Endodermal cell (in vitro differentiated cells): ENCODE results near the gene C10orf67. TPM values are rescaled to one million over a fixed set of nuclear protein-coding genes. Genes with fewer than 3 reads are reported as not detected.
"Not testable (repeated sequence)": the region's sequence is repeated elsewhere in the genome, so short reads cannot be mapped to it uniquely, and the experiment has no call there.

Experiments used
- DNase-seq: peaks from one replicate; pipeline ENCODE4 v3.0.0-alpha.2; 2017
- H3K27ac ChIP-seq: 2 replicates; pipeline ENCODE4 v1.5.1; 2013; ENCODE audit warnings: mild to moderate bottlenecking, low read depth, low read length, moderate library complexity
- H3K27me3 ChIP-seq: 2 replicates; pipeline ENCODE4 v1.6.1; 2013; ENCODE audit warnings: mild to moderate bottlenecking, low read length, moderate library complexity; ENCODE audit not compliant: insufficient read depth, control insufficient read depth, poor library complexity, severe bottlenecking
- H3K36me3 ChIP-seq: 2 replicates; pipeline ENCODE4 v1.7.0; 2013; ENCODE audit warnings: mild to moderate bottlenecking, low read length, moderate library complexity; ENCODE audit not compliant: control insufficient read depth, insufficient read depth
- H3K4me1 ChIP-seq: one replicate; pipeline ENCODE4 v1.7.0; 2013; ENCODE audit warnings: low read length; ENCODE audit not compliant: control insufficient read depth, insufficient read depth
- H3K4me3 ChIP-seq: 2 replicates; pipeline ENCODE4 v1.5.1; 2013; ENCODE audit warnings: mild to moderate bottlenecking, low read length, moderate library complexity
- H3K9ac ChIP-seq: 2 replicates; pipeline ENCODE4 v1.6.1; 2013; ENCODE audit warnings: mild to moderate bottlenecking, low read length, moderate library complexity; ENCODE audit not compliant: poor library complexity, severe bottlenecking; ENCODE audit errors: extremely low read depth
- H3K9me3 ChIP-seq: 2 replicates; pipeline ENCODE4 v1.6.1; 2013; ENCODE audit warnings: mild to moderate bottlenecking, low read length, moderate library complexity; ENCODE audit not compliant: control insufficient read depth
- H3K27ac Mint-ChIP-seq: 2 replicates; pipeline ENCODE4 v1.8.0; 2020; ENCODE audit warnings: mixed read lengths
- H3K27me3 Mint-ChIP-seq: 2 replicates; pipeline ENCODE4 v1.8.0; 2021; ENCODE audit warnings: mild to moderate bottlenecking, mixed read lengths; ENCODE audit not compliant: insufficient read depth
- H3K36me3 Mint-ChIP-seq: 2 replicates; pipeline ENCODE4 v1.8.0; 2020; ENCODE audit warnings: low read depth, mixed read lengths
- H3K4me1 Mint-ChIP-seq: 2 replicates; pipeline ENCODE4 v1.8.0; 2020; ENCODE audit warnings: mixed read lengths
- H3K4me3 Mint-ChIP-seq: 2 replicates; pipeline ENCODE4 v1.8.0; 2020; ENCODE audit warnings: mild to moderate bottlenecking, moderate library complexity, mixed read lengths
- H3K9me3 Mint-ChIP-seq: 2 replicates; pipeline ENCODE4 v1.8.0; 2020; ENCODE audit warnings: mild to moderate bottlenecking, mixed read lengths
- CTCF ChIP-seq: fragments of 200-600 bp; sonication (generic); conservative IDR thresholded peaks from 2 replicates; pipeline ENCODE4 v1.5.0; 2021; ENCODE audit warnings: antibody characterized with exemption, mild to moderate bottlenecking
- WGBS, 2 experiments: methylation state at CpG; one replicate each; pipeline versions ENCODE4 v1.1.5 to v1.1.7; 2013; ENCODE audit warnings: missing lambda C conversion rate in 2 of 2, mixed read lengths in 1 of 2; ENCODE audit not compliant: insufficient coverage in 1 of 2, insufficient read length in 1 of 2; 5-methylcytosine and 5-hydroxymethylcytosine counted together
- long read RNA-seq, 4 experiments: library from polyadenylated mRNA in 2 of 4; library from RNA in 1 of 4; library from capped mRNA in 1 of 4; stranded (forward) in 3 of 4; unstranded in 1 of 4; transcript quantifications; one replicate each; pipeline ENCODE4 v2.0.0, GENCODE V29; 2020 to 2021; ENCODE audit warnings: inconsistent platforms in 1 of 4
- polyA plus RNA-seq, 2 experiments: library from polyadenylated mRNA; stranded (reverse); fragments of 50-300 nt; gene quantifications; one replicate each; pipeline ENCODE4 v1.2.3, GENCODE V29; 2013
- total RNA-seq, 2 donors: library from RNA; stranded (reverse); fragmentation: NEBNext Ultra II Directional in 1 of 2; extraction: Animal tissue kit (Norgen Biotek cat#: 25700) in 1 of 2; gene quantifications; 2 replicates in 1 of 2; 3 replicates in 1 of 2; pipeline ENCODE4 v1.2.1, GENCODE V29; 2021

C10orf67 gene
- not detected for total RNA-seq
- 0.28 TPM for polyA plus RNA-seq (2013, experiment 1 of 2)
- 0.79 TPM for polyA plus RNA-seq (2013, experiment 2 of 2)
- long read RNA-seq, experiment 1, result 0 reads
- long read RNA-seq, experiment 2, result 0 reads
- long read RNA-seq, experiment 3, result 0 reads
- long read RNA-seq, experiment 4, result 0 reads

GRCh38 chr10:23344241-23344841 is at the start of gene C10orf67:
TSS of gene C10orf67 (minus strand) at chr10:23344797. CDS start at chr10:23344774, 23 bp downstream.
- TF ChIP-seq CTCF, result no peak
- no peaks in the 10 kb centered on the region for H3K9me3 Mint-ChIP-seq
- peak within 1 kb of the TSS; percentile 97 for H3K27ac ChIP-seq
- peaks cover 18% of the 10 kb centered on the region for H3K4me1 Mint-ChIP-seq
- H3K36me3 Mint-ChIP-seq, result no peaks in the 10 kb centered on the region
- H3K4me3 ChIP-seq, result peak within 1 kb of the TSS; percentile 80
- H3K27ac Mint-ChIP-seq, result no peak within 1 kb of the TSS
- 1 to 3% methylated on average over 15 to 30 of the region's 31 CpGs for WGBS, 2 experiments
- peaks cover 27% of the 10 kb centered on the region for H3K27me3 Mint-ChIP-seq
- H3K9ac ChIP-seq, result no peak within 1 kb of the TSS
- no peaks in the 10 kb centered on the region for H3K4me1 ChIP-seq
- H3K4me3 Mint-ChIP-seq, result peak within 1 kb of the TSS; percentile 70
- H3K36me3 ChIP-seq, result no peaks in the 10 kb centered on the region
- peaks cover 27% of the 10 kb centered on the region for H3K27me3 ChIP-seq
- no peaks in the 10 kb centered on the region for H3K9me3 ChIP-seq
- DNase-seq, result peak; percentile 80

GRCh38 chr10:23391821-23392220 is 47.2 kb upstream of the C10orf67 start:
- Histone ChIP-seq H3K27ac (no peak overlapping the region), H3K4me3 (no peak overlapping the region), H3K4me1 (no peaks in the 10 kb centered on the region), H3K27me3 (no peaks in the 10 kb centered on the region), H3K36me3 (no peaks in the 10 kb centered on the region), H3K9me3 (no peaks in the 10 kb centered on the region), H3K9ac (no peak overlapping the region)
- no peak for TF ChIP-seq CTCF
- H3K4me3 Mint-ChIP-seq, result no peak overlapping the region
- H3K4me1 Mint-ChIP-seq, result no peaks in the 10 kb centered on the region
- no peak for DNase-seq
- 91% methylated on average over 2 of the region's 2 CpGs; no CpG with 5 or more reads in 1 of the 2 experiments for WGBS, 2 experiments
- no peaks in the 10 kb centered on the region for H3K9me3 Mint-ChIP-seq
- H3K27me3 Mint-ChIP-seq, result no peaks in the 10 kb centered on the region
- H3K36me3 Mint-ChIP-seq, result no peaks in the 10 kb centered on the region
- no peak overlapping the region for H3K27ac Mint-ChIP-seq

GRCh38 chr10:23390809-23391208 is 46.2 kb upstream of the C10orf67 start:
- H3K4me1 Mint-ChIP-seq, result no peaks in the 10 kb centered on the region
- no peaks in the 10 kb centered on the region for H3K27me3 ChIP-seq

GRCh38 chr10:23390408-23390807 is 45.8 kb upstream of the C10orf67 start:
- H3K4me3 Mint-ChIP-seq, H3K4me1 ChIP-seq, H3K36me3 Mint-ChIP-seq, H3K27ac ChIP-seq, H3K27ac Mint-ChIP-seq, H3K9ac ChIP-seq, H3K9me3 ChIP-seq, DNase-seq, H3K27me3 Mint-ChIP-seq, H3K4me1 Mint-ChIP-seq, H3K4me3 ChIP-seq, H3K27me3 ChIP-seq, H3K36me3 ChIP-seq, H3K9me3 Mint-ChIP-seq: not testable (repeated sequence)
- WGBS, 2 experiments, result 87 to 95% methylated on average over 8 to 10 of the region's 10 CpGs

More at GRCh38 chr10:23390809-23391208, 46.2 kb upstream of the C10orf67 start:
- no peaks in the 10 kb centered on the region for H3K27me3 Mint-ChIP-seq
- H3K9me3 ChIP-seq, result no peaks in the 10 kb centered on the region
- DNase-seq, result no peak
- no peaks in the 10 kb centered on the region for H3K36me3 Mint-ChIP-seq
- H3K36me3 ChIP-seq, result no peaks in the 10 kb centered on the region
- H3K9ac ChIP-seq, result no peak overlapping the region
- TF ChIP-seq CTCF, result no peak
- no peaks in the 10 kb centered on the region for H3K9me3 Mint-ChIP-seq
- H3K4me3 ChIP-seq, result no peak overlapping the region
- 96 to 100% methylated on average over 1 to 4 of the region's 4 CpGs for WGBS, 2 experiments
- H3K4me1 ChIP-seq, result no peaks in the 10 kb centered on the region
- H3K27ac Mint-ChIP-seq, result no peak overlapping the region
- no peak overlapping the region for H3K27ac ChIP-seq
- H3K4me3 Mint-ChIP-seq, result no peak overlapping the region

- not testable (repeated sequence) for H3K9me3 Mint-ChIP-seq, H3K4me1 ChIP-seq, H3K27ac Mint-ChIP-seq, H3K27me3 ChIP-seq, H3K36me3 ChIP-seq, DNase-seq, H3K4me1 Mint-ChIP-seq, H3K9ac ChIP-seq, H3K27me3 Mint-ChIP-seq, H3K36me3 Mint-ChIP-seq, H3K27ac ChIP-seq, H3K9me3 ChIP-seq, H3K4me3 Mint-ChIP-seq, H3K4me3 ChIP-seq
- 91 to 100% methylated on average over 1 to 3 of the region's 3 CpGs for WGBS, 2 experiments
Observed at GRCh38 chr10:23387516-23387915, 42.9 kb upstream of the C10orf67 start.
